ENCODE measurements around the gene LYZL4. TPM values are rescaled to one million over a fixed set of nuclear protein-coding genes. Genes with fewer than 3 reads are reported as not detected.

The LYZL4 gene, protein sequence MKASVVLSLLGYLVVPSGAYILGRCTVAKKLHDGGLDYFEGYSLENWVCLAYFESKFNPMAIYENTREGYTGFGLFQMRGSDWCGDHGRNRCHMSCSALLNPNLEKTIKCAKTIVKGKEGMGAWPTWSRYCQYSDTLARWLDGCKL
- not detected for polyA plus RNA-seq

GRCh38 chr3:42410370-42411131, at the start of gene LYZL4:
TSS of gene LYZL4 (minus strand) at chr3:42410610. CDS start at chr3:42407251, 3,359 bp downstream.
- Mint-ChIP-seq H3K4me3 (no peak within 1 kb of the TSS), H3K27me3 (ENCODE audit: low read depth in 3 of 3) (peaks cover 4 to 8% (median 6%) of the 10 kb centered on the region in 3 donors), H3K4me1 (no peaks in the 10 kb centered on the region), H3K36me3 (no peaks in the 10 kb centered on the region), H3K9me3 (peaks cover 0 to 4% (median 0%) of the 10 kb centered on the region in 6 donors), H3K27ac (no peak within 1 kb of the TSS)
- no peak for DNase-seq

DNA sequence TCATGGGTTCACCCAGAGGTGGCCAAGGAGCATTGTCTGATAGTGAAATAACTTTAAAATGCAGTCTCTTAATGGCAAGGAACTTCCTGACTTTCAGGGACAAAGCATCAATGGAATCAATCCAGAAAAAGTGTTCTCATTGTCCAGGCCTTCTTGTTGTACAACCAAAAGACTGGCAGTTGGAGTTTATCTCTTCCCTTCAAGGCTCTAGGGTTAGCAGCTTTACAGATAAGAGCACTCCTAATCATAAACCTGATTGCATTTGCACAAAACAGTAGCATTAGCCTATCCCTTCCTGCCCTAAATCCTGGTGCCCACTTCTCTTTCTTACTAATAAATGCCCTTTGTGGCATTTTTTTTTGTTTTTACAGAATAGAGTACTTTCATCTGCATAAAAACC, 48.7 kb upstream of the LYZL4 start:
- Mint-ChIP-seq H3K4me3 (no peak overlapping the region), H3K4me1 (no peaks in the 10 kb centered on the region), H3K36me3 (no peaks in the 10 kb centered on the region), H3K27ac (no peak overlapping the region), H3K9me3 (no peaks in the 10 kb centered on the region), H3K27me3 (ENCODE audit: low read depth in 3 of 3) (no peaks in the 10 kb centered on the region)
- DNase-seq: no peak

DNA sequence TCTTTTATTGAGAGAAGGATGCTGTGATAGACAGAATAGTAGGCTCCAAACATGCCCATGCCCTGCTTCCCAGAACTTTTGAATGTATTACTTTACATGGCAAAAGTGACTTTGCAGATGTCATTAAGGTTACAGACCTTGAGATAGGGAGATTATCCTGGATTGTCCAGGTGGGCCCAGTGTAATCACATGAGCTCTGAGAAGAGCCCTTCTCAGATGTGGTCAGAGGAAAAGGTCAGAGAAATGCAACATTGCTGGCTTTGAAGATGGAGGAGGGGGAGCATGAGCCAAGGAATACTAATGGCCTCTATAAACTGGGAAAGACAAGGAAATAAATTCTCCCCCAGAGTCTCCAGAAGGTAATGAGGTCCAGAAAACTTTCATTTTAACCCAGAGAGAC, 45.8 kb upstream of the LYZL4 start:
- no peaks in the 10 kb centered on the region for H3K36me3 Mint-ChIP-seq
- H3K27ac Mint-ChIP-seq: no peak overlapping the region
- H3K27me3 Mint-ChIP-seq (ENCODE audit: low read depth in 3 of 3): peaks cover 0 to 3% (median 2%) of the 10 kb centered on the region in 3 donors
- H3K4me3 Mint-ChIP-seq: no peak overlapping the region
- no peak for DNase-seq
- no peaks in the 10 kb centered on the region for H3K4me1 Mint-ChIP-seq
- no peaks in the 10 kb centered on the region for H3K9me3 Mint-ChIP-seq

GRCh38 chr3:42451546-42452230, 41.3 kb upstream of the LYZL4 start:
- no peak for DNase-seq
- no peaks in the 10 kb centered on the region for H3K36me3 Mint-ChIP-seq
- H3K27ac Mint-ChIP-seq: no peak overlapping the region
- no peaks in the 10 kb centered on the region for H3K4me1 Mint-ChIP-seq
- no peaks in the 10 kb centered on the region for H3K9me3 Mint-ChIP-seq
- H3K27me3 Mint-ChIP-seq (ENCODE audit: low read depth in 3 of 3): peaks cover 0 to 4% (median 2%) of the 10 kb centered on the region in 3 donors
- no peak overlapping the region for H3K4me3 Mint-ChIP-seq

DNA sequence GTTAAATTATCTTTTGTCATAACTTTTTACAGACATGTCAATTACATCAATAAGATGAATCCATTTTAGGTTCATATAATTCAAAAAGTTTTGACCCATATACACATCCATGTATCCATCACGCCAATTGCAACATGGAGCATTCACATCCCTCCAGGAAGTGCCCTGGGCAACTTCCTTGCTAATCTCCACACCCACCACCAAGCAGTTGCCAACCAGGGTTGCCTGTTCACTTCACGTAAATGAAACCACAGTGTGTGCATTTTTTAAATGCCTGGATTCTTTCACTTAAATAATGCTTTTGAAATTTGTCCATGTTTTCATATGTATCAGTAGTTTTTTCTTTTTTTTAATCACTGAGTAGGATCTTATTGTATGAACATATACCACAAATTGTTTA, 40.7 kb upstream of the LYZL4 start:
- no peak for DNase-seq
- Mint-ChIP-seq H3K27ac (no peak overlapping the region), H3K9me3 (no peaks in the 10 kb centered on the region), H3K36me3 (no peaks in the 10 kb centered on the region), H3K27me3 (ENCODE audit: low read depth in 3 of 3) (peaks cover 0 to 4% (median 2%) of the 10 kb centered on the region in 3 donors), H3K4me3 (no peak overlapping the region), H3K4me1 (no peaks in the 10 kb centered on the region)

- H3K9me3 Mint-ChIP-seq: no peaks in the 10 kb centered on the region
- H3K4me1 Mint-ChIP-seq: no peaks in the 10 kb centered on the region
- DNase-seq: no peak
- H3K27ac Mint-ChIP-seq: no peak overlapping the region
- no peaks in the 10 kb centered on the region for H3K36me3 Mint-ChIP-seq
- peaks cover 0 to 4% (median 2%) of the 10 kb centered on the region in 3 donors for H3K27me3 Mint-ChIP-seq (ENCODE audit: low read depth in 3 of 3)
- no peak overlapping the region for H3K4me3 Mint-ChIP-seq
Observed at GRCh38 chr3:42450567-42450966, 40.2 kb upstream of the LYZL4 start.

DNA sequence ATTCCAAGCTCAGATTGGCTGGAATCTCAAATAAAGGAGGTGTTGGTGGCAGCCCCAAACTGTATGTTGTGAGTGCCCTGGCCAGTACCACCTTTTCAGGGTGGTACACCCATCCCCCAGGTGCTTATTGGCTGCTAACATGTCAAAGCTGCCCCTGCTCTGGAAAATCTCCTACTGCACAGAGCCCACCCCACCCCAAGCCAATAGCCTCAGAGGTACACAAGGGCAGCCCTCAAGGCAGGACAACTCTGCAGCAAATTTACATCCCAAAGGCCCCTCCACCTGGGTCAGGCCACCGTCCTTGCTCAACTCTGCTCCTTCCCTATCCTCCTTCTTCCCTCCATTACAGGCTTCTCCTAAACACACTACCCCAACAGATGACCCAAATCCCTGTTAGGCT, 37.1 kb upstream of the LYZL4 start:
- DNase-seq: no peak
- Mint-ChIP-seq H3K36me3 (no peaks in the 10 kb centered on the region), H3K4me3 (no peak overlapping the region), H3K27me3 (ENCODE audit: low read depth in 3 of 3) (peaks cover 0 to 3% (median 2%) of the 10 kb centered on the region in 3 donors), H3K9me3 (no peaks in the 10 kb centered on the region), H3K4me1 (no peaks in the 10 kb centered on the region), H3K27ac (no peak overlapping the region)

GRCh38 chr3:42446111-42447050, 36.0 kb upstream of the LYZL4 start:
- DNase-seq: no peak
- Mint-ChIP-seq H3K4me1 (no peaks in the 10 kb centered on the region), H3K36me3 (no peaks in the 10 kb centered on the region), H3K9me3 (no peaks in the 10 kb centered on the region), H3K4me3 (no peak overlapping the region), H3K27me3 (ENCODE audit: low read depth in 3 of 3) (peaks cover 0 to 3% (median 3%) of the 10 kb centered on the region in 3 donors), H3K27ac (no peak overlapping the region)

GRCh38 chr3:42443819-42444436, 33.5 kb upstream of the LYZL4 start:
- Mint-ChIP-seq H3K27ac (no peak overlapping the region), H3K4me1 (no peaks in the 10 kb centered on the region), H3K4me3 (no peak overlapping the region), H3K36me3 (no peaks in the 10 kb centered on the region), H3K27me3 (ENCODE audit: low read depth in 3 of 3) (peaks cover 0 to 8% (median 5%) of the 10 kb centered on the region in 3 donors), H3K9me3 (no peaks in the 10 kb centered on the region)
- DNase-seq: peak; percentile 23 to 38 (median 30)

DNA sequence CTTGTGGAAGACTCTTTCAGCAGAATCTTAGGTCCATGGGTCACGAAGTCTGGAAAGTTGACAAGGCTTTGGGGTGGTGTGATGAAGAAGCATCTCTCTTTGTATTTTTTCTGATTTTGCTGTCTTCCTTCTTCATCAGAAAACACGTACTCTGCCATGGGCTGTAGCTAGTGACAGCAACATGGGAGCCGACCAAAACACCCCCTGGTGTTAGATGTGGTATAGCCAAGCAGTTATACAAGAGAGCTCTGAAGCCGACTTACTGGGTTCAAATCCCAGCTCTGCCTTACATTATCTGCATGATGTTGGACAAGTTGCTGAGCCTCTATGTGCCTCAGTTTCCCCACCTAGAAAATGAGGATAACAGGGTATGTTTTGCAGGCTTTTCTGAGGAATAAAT, 32.9 kb upstream of the LYZL4 start:
- DNase-seq: no peak
- Mint-ChIP-seq H3K9me3 (no peaks in the 10 kb centered on the region), H3K4me1 (no peaks in the 10 kb centered on the region), H3K36me3 (no peaks in the 10 kb centered on the region), H3K4me3 (no peak overlapping the region), H3K27ac (no peak overlapping the region), H3K27me3 (ENCODE audit: low read depth in 3 of 3) (peaks cover 0 to 8% (median 4%) of the 10 kb centered on the region in 3 donors)

- Mint-ChIP-seq H3K27me3 (ENCODE audit: low read depth in 3 of 3) (peaks cover 0 to 8% (median 4%) of the 10 kb centered on the region in 3 donors), H3K27ac (no peak overlapping the region), H3K4me1 (no peaks in the 10 kb centered on the region), H3K4me3 (no peak overlapping the region), H3K36me3 (no peaks in the 10 kb centered on the region), H3K9me3 (no peaks in the 10 kb centered on the region)
- DNase-seq: no peak
Observed at GRCh38 chr3:42442640-42443039, 32.2 kb upstream of the LYZL4 start.

DNA sequence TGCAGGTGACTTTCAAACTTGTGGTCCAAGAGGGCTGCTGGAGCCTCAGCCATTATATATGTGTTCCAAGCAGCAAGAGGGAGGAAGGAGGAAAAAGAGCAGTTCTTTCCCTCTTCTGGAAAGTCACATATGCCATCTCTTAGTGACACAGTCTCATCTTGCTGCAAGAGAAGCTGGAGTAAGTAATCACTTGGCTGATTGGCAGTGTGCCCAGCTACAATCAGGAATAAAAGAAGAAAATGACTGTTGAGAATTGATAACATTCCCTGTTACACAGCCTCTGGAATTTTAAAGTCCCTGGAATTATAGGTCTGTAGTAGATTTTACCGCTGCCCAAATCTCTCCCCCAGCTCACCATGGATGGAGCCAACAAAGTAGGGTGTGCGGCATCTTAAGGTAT, 31.4 kb upstream of the LYZL4 start:
- Mint-ChIP-seq H3K4me3 (no peak overlapping the region), H3K4me1 (no peaks in the 10 kb centered on the region), H3K27ac (no peak overlapping the region), H3K27me3 (ENCODE audit: low read depth in 3 of 3) (peaks cover 0 to 8% (median 6%) of the 10 kb centered on the region in 3 donors), H3K36me3 (no peaks in the 10 kb centered on the region), H3K9me3 (no peaks in the 10 kb centered on the region)
- no peak for DNase-seq

- DNase-seq: no peak
- Mint-ChIP-seq H3K27ac (no peak overlapping the region), H3K27me3 (ENCODE audit: low read depth in 3 of 3) (peaks cover 0 to 8% (median 6%) of the 10 kb centered on the region in 3 donors), H3K36me3 (no peaks in the 10 kb centered on the region), H3K4me3 (no peak overlapping the region), H3K4me1 (no peaks in the 10 kb centered on the region), H3K9me3 (no peaks in the 10 kb centered on the region)
Observed at GRCh38 chr3:42440924-42441323, 30.5 kb upstream of the LYZL4 start.
